HPDE6-E6E7 (cell line): ENCODE results near the gene BCAT1.

Experiments
- DNase-seq: peaks from one replicate; pipeline ENCODE4 v3.0.0; 2011; ENCODE audit warnings: missing footprints; ENCODE audit errors: extremely low spot score

Gene BCAT1

DNA sequence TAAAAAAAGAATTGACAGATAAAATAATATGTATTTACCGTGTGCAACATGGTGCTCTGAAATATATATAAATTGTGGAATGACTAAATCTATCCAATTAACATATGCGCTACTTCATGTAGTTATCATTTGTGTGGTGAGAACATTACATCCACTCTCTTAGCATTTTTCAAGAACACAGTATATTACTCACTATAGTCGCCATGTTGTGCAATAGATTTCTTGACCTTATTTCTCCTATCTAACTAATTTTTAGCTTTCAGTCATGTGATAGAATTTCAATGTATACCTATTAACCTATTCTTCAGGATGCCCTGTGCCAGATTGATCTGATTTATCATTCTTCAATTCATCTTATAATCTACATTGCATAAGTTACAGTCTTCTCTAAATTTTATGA is 178.6 kb downstream of the BCAT1 start:
- DNase-seq: no peak

DNA sequence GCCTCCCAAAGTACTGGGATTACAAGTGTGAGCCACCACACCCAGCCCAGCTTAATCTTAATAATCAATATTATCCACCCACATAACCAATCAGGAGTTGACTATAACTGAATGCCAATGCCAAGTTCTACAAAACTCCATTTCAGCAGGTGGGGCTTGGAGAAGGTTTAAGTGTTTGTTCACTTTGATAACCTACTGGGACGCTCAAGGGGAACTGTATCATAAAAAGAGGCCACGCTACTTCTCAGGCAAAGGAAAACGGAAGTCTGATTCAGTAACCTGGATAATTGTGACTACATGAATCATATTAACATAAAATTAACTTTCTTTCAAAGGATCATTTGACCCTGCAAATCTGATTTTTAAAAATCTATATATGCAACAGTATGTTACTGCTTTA is 179.2 kb downstream of the BCAT1 start:
- DNase-seq: no peak

DNA sequence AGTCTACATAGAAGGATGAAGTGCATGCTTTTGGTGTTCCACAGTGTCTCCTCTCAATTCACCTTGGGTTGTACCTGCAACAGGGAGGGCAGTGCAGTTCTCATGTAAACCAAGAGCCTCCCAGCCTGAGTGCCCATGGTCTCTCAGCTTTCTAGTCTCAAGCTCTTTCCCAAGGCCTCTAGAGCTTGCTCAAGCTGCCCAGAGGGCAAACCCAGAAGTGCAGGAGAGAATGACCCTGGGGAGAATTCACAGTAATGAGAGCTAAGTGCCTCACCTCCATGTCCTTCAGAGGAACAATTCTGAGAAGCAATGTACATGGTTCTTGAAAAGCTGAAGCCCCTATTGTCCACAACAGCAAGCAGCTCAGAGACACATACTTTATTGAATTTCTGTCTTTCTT is 180.5 kb downstream of the BCAT1 start:
- no peak for DNase-seq

DNA sequence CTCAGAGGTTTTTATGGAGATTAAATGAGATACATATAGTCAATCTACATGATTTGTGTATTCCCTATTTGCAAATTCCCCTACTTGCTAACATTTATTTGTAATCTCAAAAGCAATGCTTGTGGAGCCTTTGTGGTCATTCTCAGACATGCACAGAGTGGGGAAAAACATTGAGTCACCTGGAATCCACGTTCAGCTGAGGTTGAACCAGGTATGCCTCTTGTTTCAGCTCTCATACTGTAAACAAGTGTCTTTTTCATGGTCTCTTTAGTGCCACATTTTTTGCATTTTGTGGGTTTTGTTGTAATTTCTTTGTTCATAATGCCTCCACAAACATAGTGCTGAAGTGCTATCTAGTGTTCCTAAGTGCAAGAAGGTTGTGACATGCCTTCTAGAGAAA is 181.9 kb downstream of the BCAT1 start:
- DNase-seq: no peak

DNA sequence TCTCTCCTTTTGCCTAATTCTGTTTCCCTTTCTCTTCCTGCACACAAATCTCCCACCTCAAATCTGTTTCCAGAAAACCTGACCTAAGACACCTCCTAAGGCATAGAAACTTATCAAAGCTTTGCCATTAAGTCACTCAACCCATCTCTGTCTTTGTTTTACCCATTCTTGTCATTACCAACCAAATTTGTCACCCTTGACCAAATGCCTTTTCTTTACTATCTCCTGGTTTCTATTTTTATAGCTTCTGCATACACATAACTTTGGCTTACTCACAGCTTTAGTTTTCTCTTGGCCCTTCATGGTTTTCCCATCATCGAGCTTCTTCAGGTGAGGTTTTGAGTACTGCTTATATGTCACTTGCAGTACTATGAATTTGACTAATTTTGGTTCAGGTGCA is 184.2 kb downstream of the BCAT1 start:
- no peak for DNase-seq

DNA sequence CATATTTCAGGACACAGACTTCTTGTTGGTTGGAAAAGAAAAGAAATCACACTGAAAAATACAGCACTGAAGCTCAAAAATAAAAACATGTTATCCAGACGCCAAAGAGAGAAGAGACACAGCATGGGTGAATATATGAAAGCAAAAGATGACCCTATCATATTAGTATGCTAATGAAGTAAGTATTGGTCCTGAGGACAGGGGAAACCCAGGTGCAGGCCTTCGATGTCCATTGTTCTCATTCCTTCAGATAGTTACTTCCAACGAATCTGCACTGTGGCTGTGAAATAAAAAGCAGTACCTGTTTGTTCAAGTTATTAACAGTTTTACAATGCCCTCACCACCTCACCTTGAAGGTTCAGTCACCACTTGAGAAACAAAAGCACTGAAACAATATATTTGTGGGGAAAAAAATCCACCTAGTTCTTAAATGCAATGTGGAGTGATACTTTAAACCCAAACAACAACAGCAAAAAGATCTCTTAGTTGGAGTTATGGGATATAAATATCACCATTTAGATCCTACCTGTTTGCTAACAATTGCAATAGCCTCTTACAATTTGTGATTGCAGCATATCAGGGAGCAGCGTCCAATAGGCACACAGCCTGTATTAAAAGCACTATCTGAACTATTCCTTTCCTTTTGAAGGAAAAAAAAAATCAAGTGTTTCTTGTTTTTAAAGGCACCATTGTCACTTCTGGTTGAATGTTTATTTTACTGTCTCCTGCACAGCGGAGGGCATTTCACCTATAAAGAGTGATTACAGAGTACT is 188.1 kb downstream of the BCAT1 start:
- no peak for DNase-seq

DNA sequence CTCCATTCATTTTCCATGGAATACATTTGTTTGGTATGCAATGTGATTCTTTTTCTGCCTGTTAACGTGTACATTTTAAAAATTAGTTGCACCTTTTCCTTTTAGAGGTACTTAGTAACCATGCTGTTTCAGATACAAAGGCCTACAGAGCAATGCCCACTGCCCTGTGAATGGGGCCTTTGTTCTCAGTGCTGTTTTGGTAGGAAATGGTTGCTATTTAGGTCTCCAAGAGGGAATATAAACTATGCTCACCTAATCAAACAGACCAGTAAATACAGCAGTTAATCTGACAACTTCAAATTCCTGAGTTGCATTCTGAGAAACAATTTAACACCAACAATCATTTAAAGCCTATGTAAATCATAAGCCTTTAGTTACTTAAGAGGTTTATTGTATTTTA is 188.7 kb downstream of the BCAT1 start:
- DNase-seq: no peak
